ENCODE data around the gene C16orf54.
"Not testable (repeated sequence)": the region's sequence is repeated elsewhere in the genome, so short reads cannot be mapped to it uniquely, and the experiment has no call there.

The C16orf54 gene

GRCh38 chr16:29745853-29746345 lies at the start of gene C16orf54:
C16orf54 (minus strand) TSS chr16:29745990; CDS start chr16:29744951, 1,039 bp downstream.
- peak; percentile 69 for DNase-seq (ENCODE audit: low spot score)

- DNase-seq (ENCODE audit: low spot score): no peak
Observed at GRCh38 chr16:29794231-29794710, 48.5 kb upstream of the C16orf54 start.

- not testable (repeated sequence) for DNase-seq (ENCODE audit: low spot score)
Observed at GRCh38 chr16:29793153-29793552, 47.4 kb upstream of the C16orf54 start.

GRCh38 chr16:29791845-29792807 lies 46.3 kb upstream of the C16orf54 start:
- no peak for DNase-seq (ENCODE audit: low spot score)

GRCh38 chr16:29790949-29791844 lies 45.4 kb upstream of the C16orf54 start:
- no peak for DNase-seq (ENCODE audit: low spot score)

GRCh38 chr16:29790183-29790948 lies 44.6 kb upstream of the C16orf54 start, which contains the start of gene KIF22:
KIF22 (plus strand) TSS chr16:29790751; CDS start chr16:29790760, 9 bp downstream.
- peak; percentile 99 for DNase-seq (ENCODE audit: low spot score)

GRCh38 chr16:29789775-29790182 lies 44.0 kb upstream of the C16orf54 start:
- DNase-seq (ENCODE audit: low spot score): no peak

GRCh38 chr16:29787155-29787554 lies 41.4 kb upstream of the C16orf54 start:
- DNase-seq (ENCODE audit: low spot score): not testable (repeated sequence)

GRCh38 chr16:29784901-29785500 lies 39.2 kb upstream of the C16orf54 start:
- peak; percentile 78 for DNase-seq (ENCODE audit: low spot score)

- no peak for DNase-seq (ENCODE audit: low spot score)
Observed at GRCh38 chr16:29784157-29784556, 38.4 kb upstream of the C16orf54 start.

GRCh38 chr16:29783094-29783953 lies 37.5 kb upstream of the C16orf54 start:
- not testable (repeated sequence) for DNase-seq (ENCODE audit: low spot score)

GRCh38 chr16:29779474-29779873 lies 33.7 kb upstream of the C16orf54 start:
- no peak for DNase-seq (ENCODE audit: low spot score)

GRCh38 chr16:29777576-29778350 lies 32.0 kb upstream of the C16orf54 start, which contains the start of gene ZG16:
ZG16 (plus strand) TSS chr16:29778256; CDS start chr16:29779267, 1,011 bp downstream.
- no peak for DNase-seq (ENCODE audit: low spot score)

GRCh38 chr16:29775742-29776408 lies 30.1 kb upstream of the C16orf54 start:
- no peak for DNase-seq (ENCODE audit: low spot score)

GRCh38 chr16:29774730-29775129 lies 28.9 kb upstream of the C16orf54 start:
- no peak for DNase-seq (ENCODE audit: low spot score)

- DNase-seq (ENCODE audit: low spot score): not testable (repeated sequence)
Observed at GRCh38 chr16:29772330-29772729, 26.5 kb upstream of the C16orf54 start.

- DNase-seq (ENCODE audit: low spot score): no peak
Observed at GRCh38 chr16:29770250-29770929, 24.6 kb upstream of the C16orf54 start.

GRCh38 chr16:29769507-29769906 lies 23.7 kb upstream of the C16orf54 start:
- no peak for DNase-seq (ENCODE audit: low spot score)

Measured in Ammon's horn (tissue), 1 donor.